Endothelial cell of umbilical vein (primary cell): Measurements from ENCODE around the gene WASF2. TPM values are rescaled to one million over a fixed set of nuclear protein-coding genes. Genes with fewer than 3 reads are reported as not detected.
A peak's percentile ranks its signal among the peaks of the same experiment; 100 is the strongest.

Source experiments
- BruUV-seq: library from RNA; stranded (reverse); fragments of 400-500 nt; replicated peaks from 2 replicates; lab custom pipeline; 2021; lab: Mats Ljungman, UMichigan
- CTCF ChIA-PET: fragments of 300-600, 350-600 bp; sonication (Branson Sonifier 250); formaldehyde crosslinking; loops from one replicate; lab custom pipeline; 2021; ENCODE audit warnings: antibody characterized with exemption, inconsistent platforms; lab: Charles Lee
- POLR2A ChIA-PET: fragments of 300-600, 350-600 bp; sonication (Branson Sonifier 250); formaldehyde crosslinking; loops from one replicate; lab custom pipeline; 2021; ENCODE audit warnings: antibody characterized with exemption, inconsistent platforms; lab: Charles Lee
- DNase-seq: peaks from one replicate; pipeline ENCODE4 v3.0.0-alpha.2; 2011; ENCODE audit warnings: low read depth, low spot score
- FAIRE-seq: peaks from 2 replicates; lab custom pipeline; 2011; peaks lifted over from hg19 to GRCh38; lab: Jason Lieb, UNC
- H2AFZ ChIP-seq: 2 replicates; pipeline ENCODE4 v1.6.0; 2012; ENCODE audit warnings: low read depth, low read length, control low read depth, inconsistent platforms
- H3K27ac ChIP-seq: 2 replicates; pipeline ENCODE4 v1.5.1; 2011; ENCODE audit warnings: low read depth, mild to moderate bottlenecking, control low read depth, low read length, moderate library complexity; ENCODE audit not compliant: insufficient read depth
- H3K27me3 ChIP-seq, 2 experiments: 2 replicates each; pipeline versions ENCODE4 v1.6.0 to v1.6.1; 2011; ENCODE audit warnings: low read length in 2 of 2, mixed read lengths in 1 of 2; ENCODE audit not compliant: control insufficient read depth in 2 of 2, insufficient read depth in 2 of 2
- H3K36me3 ChIP-seq, 2 experiments: 2 replicates in 1 of 2; 3 replicates in 1 of 2; pipeline ENCODE4 v1.5.1; 2011; ENCODE audit warnings: low read length in 2 of 2, mild to moderate bottlenecking in 1 of 2, moderate library complexity in 1 of 2; ENCODE audit not compliant: control insufficient read depth in 2 of 2, insufficient read depth in 2 of 2; ENCODE audit errors: extremely low read depth in 1 of 2
- H3K4me1 ChIP-seq: 3 replicates; pipeline ENCODE4 v1.5.1; 2011; ENCODE audit warnings: mild to moderate bottlenecking, low read length; ENCODE audit not compliant: control insufficient read depth, insufficient read depth; ENCODE audit errors: extremely low read depth
- H3K4me2 ChIP-seq: 2 replicates; pipeline ENCODE4 v1.6.1; 2011; ENCODE audit warnings: low read length, control low read depth, mixed read lengths; ENCODE audit not compliant: insufficient read depth
- H3K4me3 ChIP-seq, 3 experiments: fragments of 200-600 bp in 1 of 3; sonication (generic), shearing (Covaris generic) in 1 of 3; replicated peaks in 1 of 3; 2 replicates each; pipeline ENCODE4 v1.5.1; 2011 to 2016; ENCODE audit warnings: control low read depth in 3 of 3, low read length in 3 of 3, mild to moderate bottlenecking in 2 of 3, inconsistent platforms in 1 of 3, low read depth in 1 of 3, moderate library complexity in 1 of 3; ENCODE audit not compliant: insufficient read depth in 1 of 3
- H3K79me2 ChIP-seq: 2 replicates; pipeline ENCODE4 v1.6.0; 2012; ENCODE audit warnings: low read length, inconsistent platforms; ENCODE audit not compliant: control insufficient read depth, insufficient read depth
- H3K9ac ChIP-seq: replicated peaks from 2 replicates; pipeline ENCODE3; 2011; ENCODE audit warnings: low read length, control low read depth; ENCODE audit not compliant: insufficient read depth; ENCODE audit errors: extremely low read depth
- H3K9me1 ChIP-seq: replicated peaks from 3 replicates; pipeline ENCODE4 v1.6.0; 2011; ENCODE audit warnings: mild to moderate bottlenecking, low read length; ENCODE audit not compliant: control insufficient read depth, insufficient read depth; ENCODE audit errors: extremely low read depth
- H3K9me3 ChIP-seq: replicated peaks from 2 replicates; pipeline ENCODE4 v1.5.1; 2012; ENCODE audit warnings: low read length, inconsistent platforms; ENCODE audit not compliant: control insufficient read depth, insufficient read depth
- H4K20me1 ChIP-seq: replicated peaks from 2 replicates; pipeline ENCODE3; 2011; ENCODE audit warnings: mild to moderate bottlenecking, low read length; ENCODE audit not compliant: control insufficient read depth, insufficient read depth; ENCODE audit errors: extremely low read depth
- EZH2 ChIP-seq: IDR thresholded peaks from 2 replicates; pipeline ENCODE4 v1.6.1; 2012; ENCODE audit warnings: borderline replicate concordance, low read depth, mild to moderate bottlenecking, moderate library complexity, low read length, inconsistent platforms; ENCODE audit not compliant: severe bottlenecking
- FOS ChIP-seq: IDR thresholded peaks from 2 replicates; pipeline ENCODE4 v1.6.1; 2011; ENCODE audit warnings: mild to moderate bottlenecking, low read length, moderate library complexity, borderline replicate concordance; ENCODE audit not compliant: insufficient read depth
- GATA2 ChIP-seq: IDR thresholded peaks from 2 replicates; pipeline ENCODE4 v1.7.0; 2011; ENCODE audit warnings: low read depth, mild to moderate bottlenecking, moderate library complexity, mixed read lengths, low read length; ENCODE audit not compliant: insufficient read length, insufficient read depth
- JUN ChIP-seq: IDR thresholded peaks from 2 replicates; pipeline ENCODE4 v1.6.1; 2011; ENCODE audit warnings: borderline replicate concordance, low read depth; ENCODE audit not compliant: insufficient read length, insufficient read depth
- MYC ChIP-seq: IDR thresholded peaks from one replicate; pipeline ENCODE4 v1.6.1; 2011; ENCODE audit warnings: mild to moderate bottlenecking, low read depth, low read length
- POLR2A ChIP-seq: IDR thresholded peaks from 2 replicates; pipeline ENCODE4 v1.6.1; 2012; ENCODE audit warnings: low read depth, mild to moderate bottlenecking, control low read depth, low read length
- POLR2AphosphoS5 ChIP-seq: IDR thresholded peaks from 2 replicates; pipeline ENCODE4 v1.6.1; 2012; ENCODE audit warnings: low read depth, mild to moderate bottlenecking, control low read depth, low read length, moderate library complexity; ENCODE audit not compliant: insufficient read depth
- dilution Hi-C: fragments of 300-500 bp; cut with MboI; formaldehyde crosslinking; loops from one replicate; pipeline ENCODE4 v1.15.0; 2019; ENCODE audit warnings: low sequenced_read_pairs; ENCODE audit not compliant: extremely low pct_ligation_motif_present
- intact Hi-C: fragments of 100-400 bp; cut with micrococcal nuclease; formaldehyde crosslinking; loops from one replicate; pipeline ENCODE4 v1.10.0; 2022
- polyA plus RNA-seq, 4 experiments: library from polyadenylated mRNA; depleted of rRNA in 3 of 4; stranded (reverse) in 3 of 4; unstranded in 1 of 4; fragments of >200 nt; gene quantifications; 2 replicates each; pipeline versions ENCODE4 v1.2.1 to v1.2.3, GENCODE V29; 2011 to 2012; ENCODE audit warnings: missing spikeins in 1 of 4
- total RNA-seq: library from RNA; stranded (reverse); gene quantifications from 2 replicates; pipeline ENCODE4 v1.2.3, GENCODE V29; 2021
- TF ChIP-seq, protein P1 (sequence below): IDR thresholded peaks from 2 replicates; pipeline ENCODE4 v1.6.1; 2011; ENCODE audit not compliant: insufficient read depth, insufficient read length
- TF ChIP-seq, protein P2 (sequence below), 2 donors: IDR thresholded peaks; 1 replicate in 1 of 2; 2 replicates in 1 of 2; pipeline ENCODE4 v1.5.1; 2011; ENCODE audit warnings: low read length in 2 of 2, mild to moderate bottlenecking in 2 of 2, moderate library complexity in 2 of 2, control low read depth in 1 of 2, inconsistent platforms in 1 of 2, low read depth in 1 of 2; ENCODE audit not compliant: insufficient read depth in 1 of 2; ENCODE audit errors: extremely low read depth in 1 of 2

Gene WASF2
- total and polyA plus RNA-seq, 2 donors (not counting 3 experiments of a cell fraction or from before 2014, with no cell fraction given) = 76.9 to 172 TPM

DNA sequence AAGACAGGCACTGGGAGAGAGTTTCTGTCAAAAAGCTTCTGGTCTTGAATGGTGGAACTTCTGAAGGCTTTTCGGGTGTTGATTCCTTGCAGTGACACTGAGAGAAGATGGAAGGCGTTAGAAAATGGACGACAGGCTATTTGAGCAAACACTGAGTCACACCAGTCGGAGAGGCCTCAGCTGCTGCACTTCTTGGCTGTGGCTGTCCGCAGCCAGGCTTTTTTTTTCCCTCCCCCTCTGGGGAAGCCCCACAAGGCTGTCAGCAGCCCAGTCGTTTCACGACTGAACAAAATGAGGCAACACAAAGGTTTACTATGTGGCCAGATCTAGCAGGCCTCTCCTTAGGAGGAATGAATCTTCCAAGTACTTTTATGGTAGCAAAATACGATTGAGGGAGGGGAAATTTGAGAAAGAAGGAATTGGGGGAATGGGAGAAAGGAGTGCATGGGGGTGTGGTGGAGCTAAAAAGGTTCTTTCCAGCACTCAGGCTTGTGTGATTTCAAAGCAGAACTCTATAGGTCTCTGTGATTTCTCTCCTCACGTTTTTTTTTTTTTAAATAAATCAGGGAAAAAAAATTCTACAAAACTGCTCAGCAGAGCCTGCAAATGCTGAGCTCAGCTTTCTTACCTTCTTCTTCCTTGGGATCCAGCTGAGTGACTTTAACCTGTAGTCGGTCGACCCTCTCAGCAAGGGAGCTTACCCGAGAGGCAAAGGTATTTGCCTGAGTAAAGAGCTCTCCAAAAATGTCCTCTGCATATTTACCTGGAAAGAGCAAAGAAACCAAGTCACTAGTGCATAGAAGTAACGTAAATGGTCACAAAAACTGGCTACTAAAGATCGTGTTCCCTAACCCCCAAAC is 71.4 kb downstream of the WASF2 start:
- CTCF ChIA-PET = interaction anchor here (0.7 to 8.0 kb wide), 5 partner anchors 9 to 149 kb away, joined by 3 to 70 read pairs (median 4); no protein-coding TSS in a partner anchor
- no peaks in the 10 kb centered on the region for H3K9me1 ChIP-seq
- POLR2A ChIA-PET = interaction anchor here (0.6 kb wide), 1 partner anchor 46 kb away, joined by 8 read pairs; no protein-coding TSS in a partner anchor
- no peak overlapping the region for H3K4me3 ChIP-seq
- no peaks in the 10 kb centered on the region for H4K20me1 ChIP-seq
- H3K9me3 ChIP-seq = no peaks in the 10 kb centered on the region
- FAIRE-seq = no peak
- intact Hi-C loops (loop anchor here (5.0 kb wide), 1 partner anchor 109 kb away; no protein-coding TSS in a partner anchor), dilution Hi-C loops (loop anchor here (25.0 kb wide), 1 partner anchor 169 kb away; no protein-coding TSS in a partner anchor)
- no peak for TF ChIP-seq EZH2
- no peak for TF ChIP-seq GATA2
- TF ChIP-seq, protein P1, sequence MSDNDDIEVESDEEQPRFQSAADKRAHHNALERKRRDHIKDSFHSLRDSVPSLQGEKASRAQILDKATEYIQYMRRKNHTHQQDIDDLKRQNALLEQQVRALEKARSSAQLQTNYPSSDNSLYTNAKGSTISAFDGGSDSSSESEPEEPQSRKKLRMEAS = no peak
- TF ChIP-seq MYC = no peak
- TF ChIP-seq POLR2A = no peak
- TF ChIP-seq JUN = no peak
- no peak for TF ChIP-seq POLR2AphosphoS5
- TF ChIP-seq, protein P2, sequence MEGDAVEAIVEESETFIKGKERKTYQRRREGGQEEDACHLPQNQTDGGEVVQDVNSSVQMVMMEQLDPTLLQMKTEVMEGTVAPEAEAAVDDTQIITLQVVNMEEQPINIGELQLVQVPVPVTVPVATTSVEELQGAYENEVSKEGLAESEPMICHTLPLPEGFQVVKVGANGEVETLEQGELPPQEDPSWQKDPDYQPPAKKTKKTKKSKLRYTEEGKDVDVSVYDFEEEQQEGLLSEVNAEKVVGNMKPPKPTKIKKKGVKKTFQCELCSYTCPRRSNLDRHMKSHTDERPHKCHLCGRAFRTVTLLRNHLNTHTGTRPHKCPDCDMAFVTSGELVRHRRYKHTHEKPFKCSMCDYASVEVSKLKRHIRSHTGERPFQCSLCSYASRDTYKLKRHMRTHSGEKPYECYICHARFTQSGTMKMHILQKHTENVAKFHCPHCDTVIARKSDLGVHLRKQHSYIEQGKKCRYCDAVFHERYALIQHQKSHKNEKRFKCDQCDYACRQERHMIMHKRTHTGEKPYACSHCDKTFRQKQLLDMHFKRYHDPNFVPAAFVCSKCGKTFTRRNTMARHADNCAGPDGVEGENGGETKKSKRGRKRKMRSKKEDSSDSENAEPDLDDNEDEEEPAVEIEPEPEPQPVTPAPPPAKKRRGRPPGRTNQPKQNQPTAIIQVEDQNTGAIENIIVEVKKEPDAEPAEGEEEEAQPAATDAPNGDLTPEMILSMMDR (IDR thresholded peaks at IDR 0.05; ENCODE audit: extremely low read depth in 1 of 2, insufficient read depth in 1 of 2, low read depth in 1 of 2, low read length in 2 of 2) = no peak
- no peak for TF ChIP-seq FOS
- no peak overlapping the region for H2AFZ ChIP-seq
- peaks cover 5% of the 10 kb centered on the region for H3K4me1 ChIP-seq
- H3K9ac ChIP-seq = no peak overlapping the region
- H3K27me3 ChIP-seq = no peaks in the 10 kb centered on the region
- peaks cover 26 to 35% of the 10 kb centered on the region in 2 experiments for H3K36me3 ChIP-seq
- no peak overlapping the region for H3K4me2 ChIP-seq
- BruUV-seq = no TSS peak
- H3K27ac ChIP-seq = no peak overlapping the region
- H3K79me2 ChIP-seq = peaks cover 18% of the 10 kb centered on the region
- DNase-seq = peak; percentile 65
